GM11168 (cell line): ENCODE data around the gene CCDC87.
"Not testable (repeated sequence)": the region's sequence is repeated elsewhere in the genome, so short reads cannot be mapped to it uniquely, and the experiment has no call there.

Source experiments
- in situ Hi-C: fragments of 300-500 bp; cut with MboI; formaldehyde crosslinking; loops from one replicate; pipeline ENCODE4 v1.12.0; 2022; ENCODE audit warnings: low sequenced_read_pairs; ENCODE audit not compliant: unreplicated experiment

CCDC87 gene

DNA sequence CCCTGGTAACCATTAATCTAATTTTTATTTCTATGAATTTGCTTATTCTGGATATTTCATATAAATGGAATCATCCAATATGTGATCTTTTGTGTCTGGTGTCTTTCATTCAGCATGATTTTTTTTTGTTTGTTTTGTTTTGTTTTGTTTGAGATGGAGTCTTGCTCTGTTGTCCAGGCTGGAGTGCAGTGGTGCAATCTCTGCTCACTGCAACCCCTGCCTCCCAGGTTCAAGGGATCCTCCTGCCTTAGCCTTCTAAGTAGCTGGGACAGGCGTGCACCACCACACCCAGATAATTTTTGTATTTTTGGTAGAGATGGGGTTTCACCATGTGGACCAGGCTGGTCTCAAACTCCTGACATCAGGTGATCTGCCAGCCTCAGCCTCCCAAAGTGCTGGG is 7.4 kb downstream of the CCDC87 start:
- in situ Hi-C loops: not testable (repeated sequence)

DNA sequence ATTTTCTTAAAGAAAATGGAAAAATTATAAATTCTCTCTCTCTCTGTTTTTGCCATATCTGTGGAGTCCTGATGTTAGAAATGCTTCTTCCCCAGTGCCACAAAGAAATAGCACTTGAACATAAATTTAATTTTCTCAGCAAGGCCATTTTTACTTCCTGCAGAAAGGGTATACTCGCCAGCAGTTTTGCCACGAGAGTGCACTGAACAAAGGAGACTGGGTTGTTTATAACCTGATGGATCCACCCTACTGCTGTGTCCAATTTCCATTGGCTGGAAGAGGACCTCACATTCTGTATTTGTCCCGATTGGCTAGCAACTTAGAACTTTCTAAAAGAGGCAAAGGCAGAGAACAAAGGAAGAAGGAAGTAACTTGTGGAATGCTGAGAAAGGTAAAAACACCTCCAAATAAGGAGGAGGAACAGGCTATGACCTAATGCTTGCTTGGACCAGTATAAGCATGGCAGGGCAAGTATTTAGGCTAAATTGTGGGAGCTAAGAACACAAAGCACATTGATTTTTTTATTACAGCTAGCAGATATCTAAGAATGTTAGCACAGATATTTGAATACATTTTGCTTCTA is 10.2 kb downstream of the CCDC87 start:
- in situ Hi-C loops: loop anchor here (5.0 kb wide), 1 partner anchor 90 kb away; no protein-coding TSS in a partner anchor

GRCh38 chr11:66581261-66581660 is 11.6 kb downstream of the CCDC87 start:
- in situ Hi-C loops: loop anchor here (5.0 kb wide), 1 partner anchor 91 kb away; no protein-coding TSS in a partner anchor

DNA sequence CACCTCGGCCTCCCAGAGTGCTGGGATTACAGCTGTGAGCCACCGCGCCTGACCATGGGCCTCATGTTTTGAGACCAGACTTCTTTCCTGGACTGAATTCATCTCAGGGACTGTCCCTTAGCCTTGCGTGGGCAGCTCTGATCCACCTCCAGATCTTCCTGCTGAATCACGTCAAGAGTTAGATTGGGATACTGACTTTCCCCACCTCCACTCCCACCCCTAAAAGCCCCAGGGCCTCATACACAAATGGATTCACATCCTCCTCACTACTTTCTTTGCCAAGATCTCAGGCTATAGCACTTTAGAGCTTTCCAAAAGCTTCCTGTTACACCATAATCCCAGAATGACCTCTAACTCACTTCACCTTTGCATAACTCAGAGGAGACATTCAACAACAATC is 12.1 kb downstream of the CCDC87 start:
- in situ Hi-C loops: loop anchor here (5.0 kb wide), 1 partner anchor 91 kb away; no protein-coding TSS in a partner anchor

GRCh38 chr11:66579017-66579606 is 13.8 kb downstream of the CCDC87 start:
- in situ Hi-C loops: loop anchor here (10.0 kb wide), 1 partner anchor 256 kb away; no protein-coding TSS in a partner anchor

- in situ Hi-C loops: loop anchor here (10.0 kb wide), 1 partner anchor 264 kb away; no protein-coding TSS in a partner anchor
These were observed 22.0 kb downstream of the CCDC87 start for GRCh38 chr11:66570850-66571180.

DNA sequence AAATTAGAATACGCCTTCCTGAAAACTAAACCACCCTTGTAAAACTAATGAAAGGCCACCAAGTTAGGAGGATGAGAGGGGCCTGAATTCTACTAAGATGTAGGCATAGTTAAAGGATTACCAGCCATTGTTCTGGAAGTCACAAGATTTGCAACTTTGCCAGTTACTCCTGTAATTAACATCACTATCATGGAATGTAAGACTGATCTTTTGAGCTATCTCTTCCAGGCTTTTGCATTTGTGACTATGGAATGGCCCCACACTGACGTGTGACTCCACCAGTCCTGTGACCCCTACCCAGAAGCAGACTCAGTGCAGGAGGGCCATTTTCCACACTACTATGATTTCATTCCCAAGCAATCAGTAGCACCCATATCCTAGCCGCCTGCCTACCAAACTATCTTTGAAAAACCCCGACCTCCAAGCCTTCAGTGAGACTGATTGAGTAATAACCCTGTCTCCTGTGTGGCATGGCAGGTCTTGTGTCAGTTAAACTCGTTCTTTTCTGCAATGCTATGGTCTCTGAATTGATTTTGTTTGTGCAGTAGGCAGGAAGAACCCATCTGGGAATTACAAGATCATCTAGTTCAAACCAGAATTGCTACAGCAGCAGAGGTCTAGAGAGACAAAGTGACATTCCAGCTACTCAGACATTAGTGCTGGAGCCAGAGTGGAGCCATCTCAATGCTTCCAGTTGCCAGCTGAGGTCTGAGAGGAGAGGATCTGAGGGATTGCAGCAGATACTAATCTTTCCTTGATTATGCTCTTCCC is 22.6 kb downstream of the CCDC87 start:
- in situ Hi-C loops: loop anchor here (10.0 kb wide), 1 partner anchor 265 kb away; no protein-coding TSS in a partner anchor

DNA sequence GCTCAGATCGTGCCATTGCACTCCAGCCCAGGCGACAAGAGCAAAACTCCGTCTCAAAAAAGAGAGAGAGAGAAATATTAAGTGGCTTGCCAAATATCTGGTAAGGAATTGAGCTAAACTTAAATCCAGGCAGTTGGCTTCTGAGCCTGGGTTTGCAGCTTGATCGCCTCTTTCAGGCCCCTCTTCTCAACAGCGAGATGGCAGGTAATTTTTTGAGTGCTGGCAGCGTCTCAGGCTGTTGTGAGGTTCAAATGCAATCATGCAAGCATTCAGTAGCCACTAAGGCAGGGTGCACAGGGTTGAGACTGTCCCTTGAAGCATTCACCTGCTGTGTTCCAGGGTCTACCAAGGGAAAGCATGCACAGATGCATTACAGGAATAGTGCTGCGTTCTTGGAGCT is 23.8 kb downstream of the CCDC87 start:
- in situ Hi-C loops: no loop called here

DNA sequence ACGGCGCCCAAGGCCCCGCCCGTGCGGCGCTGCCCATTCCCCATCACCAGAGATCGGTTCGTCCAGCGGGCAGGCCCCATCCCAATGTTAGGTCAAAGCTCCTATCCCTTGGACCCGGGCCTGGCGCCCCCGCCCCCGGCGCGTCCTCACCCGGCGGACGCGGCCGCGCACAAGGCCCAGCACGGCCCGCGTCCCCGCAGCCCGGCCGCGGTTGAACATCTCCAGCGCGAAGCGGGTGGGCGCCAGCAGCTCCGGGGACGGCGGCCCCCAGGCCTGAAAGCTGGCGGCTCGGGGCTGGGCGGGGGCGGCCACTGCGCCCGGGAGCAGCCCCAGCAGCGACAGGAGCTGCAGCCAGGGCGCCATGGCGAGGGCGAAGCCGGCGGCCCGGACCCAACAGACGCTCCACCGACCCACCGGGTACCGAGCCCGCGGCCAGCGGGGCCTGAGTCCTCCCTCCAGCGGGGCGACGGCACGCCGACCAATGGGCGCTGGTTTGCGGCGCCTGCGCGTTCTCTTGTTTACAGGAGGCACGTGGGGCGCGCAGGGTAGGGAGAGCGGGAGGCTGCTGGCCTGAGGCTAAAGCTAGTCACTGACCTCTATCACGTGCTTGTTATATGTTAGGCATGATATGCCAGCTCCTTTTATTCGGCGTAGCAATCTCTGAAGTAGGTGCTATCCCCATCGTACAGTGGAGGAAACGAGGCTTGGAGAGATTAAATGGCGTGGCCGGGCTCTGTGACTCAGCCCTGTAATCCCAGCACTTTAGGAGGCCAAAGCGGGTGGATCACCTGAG is 24.5 kb downstream of the CCDC87 start, which contains the start of gene CTSF:
CTSF (minus strand) TSS at position 483 of the 793 bp plus-strand sequence; CDS start at position 363, 120 bp downstream.
- in situ Hi-C loops: no loop called here

DNA sequence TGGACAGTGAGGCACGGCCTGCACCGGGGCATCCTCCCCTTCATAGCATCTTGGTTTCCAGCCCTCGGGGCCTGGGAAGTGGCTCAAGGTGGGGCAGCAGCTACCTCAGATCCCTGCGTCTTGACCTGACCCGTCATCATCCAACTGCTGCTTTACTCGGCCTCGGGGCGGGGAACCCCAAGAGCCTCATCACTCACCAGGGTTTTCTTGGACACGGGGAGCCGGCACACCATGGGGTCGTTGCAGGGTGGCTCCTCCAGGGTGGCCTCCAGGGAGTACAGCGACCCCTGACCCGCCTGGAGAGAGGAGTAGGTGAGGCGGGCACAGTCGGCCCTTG is 25.1 kb downstream of the CCDC87 start:
- in situ Hi-C loops: no loop called here

- in situ Hi-C loops: no loop called here
These were observed 26.6 kb downstream of the CCDC87 start for GRCh38 chr11:66566221-66566620.

DNA sequence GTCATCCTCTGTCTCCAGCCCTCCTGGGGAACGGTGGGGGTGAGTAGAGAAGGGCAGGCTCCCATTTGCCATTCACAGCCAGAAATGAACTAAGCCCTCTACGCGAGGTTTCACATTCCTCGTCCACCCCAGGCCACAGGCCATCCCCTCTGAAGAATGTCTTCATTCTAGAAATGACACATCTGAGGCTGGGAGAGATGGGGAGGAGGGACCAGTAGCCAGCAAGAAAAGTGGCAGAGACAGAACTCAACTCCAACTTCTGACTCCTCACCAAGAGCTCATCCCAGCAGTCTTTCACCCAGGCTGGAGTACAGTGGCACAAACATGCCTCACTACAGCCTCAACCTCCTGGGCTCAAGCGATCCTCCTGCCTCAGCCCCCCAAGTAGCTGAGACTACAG is 27.9 kb downstream of the CCDC87 start:
- in situ Hi-C loops: no loop called here

DNA sequence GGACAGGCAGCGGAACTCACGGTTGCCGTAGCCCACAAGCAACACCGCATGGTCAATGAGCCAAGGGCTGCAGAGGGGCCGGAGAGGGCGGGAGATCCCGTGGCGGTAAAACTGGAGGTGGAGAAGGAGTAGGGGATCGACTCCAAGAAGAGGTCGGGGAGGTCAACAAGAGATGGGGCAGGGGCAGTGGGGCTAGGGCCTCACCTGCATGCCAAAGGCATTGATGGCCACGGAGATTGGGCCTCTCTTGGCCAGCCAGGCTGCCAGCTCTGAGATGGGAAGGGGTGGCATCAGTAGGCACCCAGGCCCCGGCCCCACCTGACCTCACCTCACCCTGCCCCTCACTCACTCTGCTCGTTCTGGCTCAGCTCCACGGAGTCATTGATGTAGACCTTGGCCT is 28.3 kb downstream of the CCDC87 start:
- in situ Hi-C loops: no loop called here

- in situ Hi-C loops: no loop called here
These were observed 29.0 kb downstream of the CCDC87 start for GRCh38 chr11:66563832-66564231.

DNA sequence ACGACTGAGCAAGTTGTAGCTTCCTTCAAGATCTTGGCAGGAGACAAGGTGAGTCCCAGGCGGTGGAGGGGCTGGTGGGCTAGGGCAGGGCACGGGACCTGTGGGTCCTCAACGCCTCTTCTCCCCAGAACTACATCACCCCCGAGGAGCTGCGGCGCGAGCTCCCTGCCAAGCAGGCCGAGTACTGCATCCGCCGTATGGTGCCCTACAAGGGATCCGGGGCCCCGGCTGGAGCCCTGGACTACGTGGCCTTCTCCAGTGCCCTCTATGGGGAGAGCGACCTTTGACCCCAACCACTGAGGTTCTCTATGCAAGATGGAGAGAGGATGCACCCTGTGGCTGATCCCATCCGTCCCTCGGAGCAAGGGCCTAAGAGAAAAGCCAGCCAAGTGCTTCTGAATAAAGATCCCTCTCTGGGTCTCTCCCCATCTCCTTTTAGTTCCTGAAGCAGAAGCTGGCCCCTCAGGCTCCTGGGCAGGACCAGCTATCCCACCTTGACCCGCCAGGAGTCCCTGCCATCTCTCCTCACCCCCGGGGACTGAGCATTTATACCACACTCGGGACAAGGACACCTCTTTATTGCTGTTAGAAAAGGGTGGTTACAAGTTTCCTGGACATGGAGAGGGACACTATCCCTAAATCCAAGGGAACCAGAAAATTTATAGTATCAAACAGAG is 29.8 kb downstream of the CCDC87 start:
- in situ Hi-C loops: no loop called here

DNA sequence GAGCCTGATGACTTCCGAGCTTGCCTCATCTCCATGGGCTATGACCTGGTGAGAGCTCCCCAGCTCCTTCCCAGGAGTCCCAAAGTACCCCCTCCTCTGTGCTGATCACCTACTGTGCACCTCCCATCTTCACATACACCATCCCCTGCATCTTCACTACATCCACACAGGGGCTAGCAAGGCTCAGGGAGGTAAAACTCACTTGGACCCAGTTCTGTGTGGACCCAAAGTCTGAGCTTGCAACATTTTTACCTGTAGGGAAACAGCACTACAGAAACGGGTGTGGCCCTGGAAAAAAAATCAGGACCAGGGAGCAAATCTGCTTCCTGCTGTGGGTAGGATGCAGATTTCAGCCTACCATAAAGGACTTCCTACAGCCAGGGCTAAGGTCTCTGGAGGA is 30.6 kb downstream of the CCDC87 start:
- in situ Hi-C loops: no loop called here

GRCh38 chr11:66561975-66562248 is 31.0 kb downstream of the CCDC87 start:
- in situ Hi-C loops: no loop called here

GRCh38 chr11:66561178-66561974 is 31.5 kb downstream of the CCDC87 start:
- in situ Hi-C loops: no loop called here

- in situ Hi-C loops: no loop called here
These were observed 32.8 kb downstream of the CCDC87 start for GRCh38 chr11:66559866-66560676.
